ENCODE data around the gene THYN1.

DNA sequence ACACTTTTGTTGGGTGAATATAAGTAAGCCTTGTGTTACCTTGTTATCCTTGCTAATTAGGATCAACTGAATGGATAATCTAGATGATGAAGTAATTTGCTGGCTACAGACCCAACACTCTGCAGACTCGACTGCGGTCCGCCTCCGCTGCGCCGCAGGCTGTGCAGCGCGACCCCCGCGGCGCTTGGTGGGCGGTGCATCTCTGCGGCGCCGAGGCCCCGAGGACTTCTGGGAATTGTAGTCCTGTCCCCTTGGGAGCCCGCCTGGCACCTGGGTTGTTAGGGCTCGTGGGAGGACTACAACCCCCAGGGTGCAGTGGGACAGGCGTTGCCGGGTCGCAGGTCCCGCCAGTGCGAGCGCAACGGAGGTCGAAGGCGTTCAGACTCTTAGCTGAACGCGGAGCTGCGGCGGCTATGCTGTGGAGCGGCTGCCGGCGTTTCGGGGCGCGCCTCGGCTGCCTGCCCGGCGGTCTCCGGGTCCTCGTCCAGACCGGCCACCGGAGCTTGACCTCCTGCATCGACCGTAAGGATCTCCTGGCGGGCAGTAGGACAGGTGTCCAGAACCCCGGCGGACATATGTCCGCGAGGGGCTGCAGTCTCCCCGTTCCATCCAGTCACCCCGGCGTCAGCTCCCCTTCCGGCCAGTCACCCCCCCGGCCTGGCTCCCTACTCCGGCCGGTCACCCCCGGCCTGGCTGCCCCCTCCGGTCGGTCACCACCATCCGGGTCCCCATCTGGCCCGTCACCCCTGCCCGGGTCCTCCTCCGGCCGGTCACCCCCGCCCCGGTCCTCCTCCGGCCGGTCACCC, at the start of gene THYN1, which contains the start of gene ACAD8:
- peak; percentile 9 to 28 for TF ChIP-seq CTCF (conservative IDR thresholded peaks at IDR 0.05 in 1 of 2, IDR thresholded peaks at IDR 0.05 in 1 of 2; ENCODE audit: low read depth in 1 of 2, low read length in 2 of 2)
- TF ChIP-seq EZH2 (IDR thresholded peaks at IDR 0.05; ENCODE audit: low read length, missing control alignments): no peak
